Tibial nerve (tissue), 4 donors: ENCODE data around the gene XIRP1. TPM values are rescaled to one million over a fixed set of nuclear protein-coding genes. Genes with fewer than 3 reads are reported as not detected.

Experiments
- DNase-seq, 2 donors: peaks; one replicate each; pipeline ENCODE4 v3.0.0-alpha.2; 2019; ENCODE audit warnings: low spot score in 2 of 2
- H3K27ac ChIP-seq, 4 donors: fragments of 200-600 bp; sonication (generic) in 3 of 4; one replicate each; pipeline ENCODE4 v1.5.1; 2017 to 2019; ENCODE audit warnings: mild to moderate bottlenecking in 1 of 4
- H3K27me3 ChIP-seq, 2 donors: fragments of 200-600 bp; sonication (generic) in 1 of 2; one replicate each; pipeline versions ENCODE4 v1.5.1 to v1.6.0; 2017 to 2019
- H3K36me3 ChIP-seq, 3 donors: fragments of 200-600 bp; sonication (generic); one replicate each; pipeline ENCODE4 v1.5.1; 2018 to 2019
- H3K4me1 ChIP-seq, 4 donors: fragments of 200-600 bp; sonication (generic) in 3 of 4; one replicate each; pipeline ENCODE4 v1.5.1; 2017 to 2019
- H3K4me3 ChIP-seq, 4 donors: fragments of 200-600 bp; sonication (generic) in 3 of 4; one replicate each; pipeline ENCODE4 v1.5.1; 2017 to 2019; ENCODE audit warnings: mild to moderate bottlenecking in 1 of 4, moderate library complexity in 1 of 4
- H3K9me3 ChIP-seq, 4 donors: fragments of 200-600 bp; sonication (generic) in 3 of 4; one replicate each; pipeline ENCODE4 v1.5.1; 2017 to 2019
- CTCF ChIP-seq, 5 experiments: fragments of 200-600 bp in 3 of 5; fragments of 450-650 bp in 2 of 5; sonication (generic) in 3 of 5; IDR thresholded peaks; one replicate each; pipeline ENCODE4 v1.5.1; 2016 to 2019; ENCODE audit warnings: antibody characterized with exemption in 5 of 5, mild to moderate bottlenecking in 3 of 5, moderate library complexity in 2 of 5
- EP300 ChIP-seq, 2 donors: sonication (generic); formaldehyde crosslinking; IDR thresholded peaks; one replicate each; pipeline ENCODE4 v1.6.1; 2017; ENCODE audit warnings: antibody characterized with exemption in 2 of 2, mild to moderate bottlenecking in 1 of 2
- POLR2A ChIP-seq, 2 donors: fragments of 450-650 bp; IDR thresholded peaks; one replicate each; pipeline ENCODE4 v1.6.1; 2017; ENCODE audit warnings: antibody characterized with exemption in 2 of 2, mild to moderate bottlenecking in 2 of 2, moderate library complexity in 2 of 2
- WGBS, 2 donors: methylation state at CpG; one replicate each; pipeline ENCODE4 v1.1.5; 2018; 5-methylcytosine and 5-hydroxymethylcytosine counted together
- total RNA-seq, 4 donors: library from RNA; depleted of rRNA; stranded (reverse); fragments of >200 nt; gene quantifications; one replicate each; pipeline ENCODE4 v1.1.0, GENCODE V29; 2016

XIRP1 gene
- total RNA-seq, 4 donors from 2014 or later: not detected

GRCh38 chr3:39186692-39187151 lies 5.7 kb downstream of the XIRP1 start:
- Histone ChIP-seq H3K9me3 (no peaks in the 10 kb centered on the region), H3K36me3 (no peaks in the 10 kb centered on the region), H3K4me1 (peaks cover 0 to 22% (median 0%) of the 10 kb centered on the region in 4 donors), H3K4me3 (no peak overlapping the region), H3K27me3 (no peaks in the 10 kb centered on the region), H3K27ac (no peak overlapping the region)
- TF ChIP-seq EP300 (IDR thresholded peaks at IDR 0.05) (no peak), CTCF (IDR thresholded peaks at IDR 0.05) (no peak), POLR2A (IDR thresholded peaks at IDR 0.05) (no peak)
- DNase-seq: no peak
- WGBS, 2 donors: 84 to 91% methylated on average over 6 to 11 of the region's 11 CpGs

GRCh38 chr3:39185959-39186691 lies 6.3 kb downstream of the XIRP1 start:
- Histone ChIP-seq H3K9me3 (no peaks in the 10 kb centered on the region), H3K36me3 (no peaks in the 10 kb centered on the region), H3K4me3 (no peak overlapping the region), H3K27ac (no peak overlapping the region), H3K27me3 (no peaks in the 10 kb centered on the region), H3K4me1 (peaks cover 0 to 28% (median 0%) of the 10 kb centered on the region in 4 donors)
- DNase-seq: no peak
- TF ChIP-seq POLR2A (IDR thresholded peaks at IDR 0.05) (no peak), CTCF (IDR thresholded peaks at IDR 0.05) (no peak)
- WGBS, 2 donors: 77 to 87% methylated on average over 7 to 9 of the region's 14 CpGs

GRCh38 chr3:39185326-39185958 lies 7.0 kb downstream of the XIRP1 start:
- Histone ChIP-seq H3K9me3 (no peaks in the 10 kb centered on the region), H3K4me3 (no peak overlapping the region), H3K27ac (no peak overlapping the region), H3K27me3 (no peaks in the 10 kb centered on the region), H3K36me3 (no peaks in the 10 kb centered on the region), H3K4me1 (peaks cover 0 to 35% (median 1%) of the 10 kb centered on the region in 4 donors)
- no peak for TF ChIP-seq CTCF (IDR thresholded peaks at IDR 0.05)
- DNase-seq: no peak
- 94 to 97% methylated on average over 8 of the region's 9 CpGs for WGBS, 2 donors

- Histone ChIP-seq H3K4me1 (peaks cover 0 to 35% (median 5%) of the 10 kb centered on the region in 4 donors), H3K36me3 (no peaks in the 10 kb centered on the region), H3K27ac (no peak overlapping the region), H3K27me3 (no peaks in the 10 kb centered on the region), H3K4me3 (no peak overlapping the region), H3K9me3 (no peaks in the 10 kb centered on the region)
- DNase-seq: no peak
- 75 to 100% methylated on average over 1 to 3 of the region's 4 CpGs for WGBS, 2 donors
- no peak for TF ChIP-seq CTCF (IDR thresholded peaks at IDR 0.05)
- TF ChIP-seq EP300 (IDR thresholded peaks at IDR 0.05): no peak
- no peak for TF ChIP-seq POLR2A (IDR thresholded peaks at IDR 0.05)
Observed at GRCh38 chr3:39184968-39185285, 7.5 kb downstream of the XIRP1 start.
